GM10248 (cell line): ENCODE measurements around the gene ZMIZ1.

Experiments used
- CTCF ChIA-PET: fragments of 300-600 bp; sonication (Branson Sonifier 250); formaldehyde crosslinking; extraction: SDS; loops from one replicate; lab custom pipeline; 2021; ENCODE audit warnings: antibody characterized with exemption; lab: Yijun Ruan, JAX
- POLR2A ChIA-PET: fragments of 350-650 bp; sonication (Branson Sonifier 250); formaldehyde crosslinking; extraction: SDS; loops from one replicate; lab custom pipeline; 2020; ENCODE audit warnings: antibody characterized with exemption; lab: Yijun Ruan, JAX
- DNase-seq: peaks from one replicate; pipeline ENCODE4 v3.0.0; 2012; ENCODE audit errors: extremely low spot score
- CTCF ChIP-seq: IDR thresholded peaks from 2 replicates; pipeline ENCODE4 v1.5.1; 2012; ENCODE audit warnings: mild to moderate bottlenecking, low read depth; ENCODE audit errors: extremely low read depth, missing control alignments, control extremely low read depth

ZMIZ1 gene

GRCh38 chr10:79360499-79361342 lies 292.0 kb downstream of the ZMIZ1 start:
- ChIA-PET CTCF (interaction anchor here (1.1 to 1.7 kb wide), 5 partner anchors 12 to 15 kb away, joined by 3 to 6 read pairs (median 4); no protein-coding TSS in a partner anchor), POLR2A (no interaction called here)
- DNase-seq, result peak; percentile 4
- TF ChIP-seq CTCF, result no peak

- CTCF ChIA-PET, result interaction anchor here (1.4 to 1.5 kb wide), 3 partner anchors 12 to 16 kb away, joined by 4 to 6 read pairs (median 4); no protein-coding TSS in a partner anchor
- POLR2A ChIA-PET, result no interaction called here
- peak; percentile 12 for DNase-seq
- no peak for TF ChIP-seq CTCF
These were observed 293.1 kb downstream of the ZMIZ1 start for GRCh38 chr10:79361726-79362397.
